Esophagus squamous epithelium (tissue), 4 donors: ENCODE data around the gene ATRNL1.

Experiments
- POLR2A ChIP-seq, 4 donors: fragments of 450-650 bp; IDR thresholded peaks; one replicate each; pipeline ENCODE4 v1.6.1; 2017; ENCODE audit warnings: antibody characterized with exemption in 4 of 4, mild to moderate bottlenecking in 4 of 4, moderate library complexity in 3 of 4
- TF ChIP-seq, protein P1 (sequence below), 6 experiments: fragments of 450-650 bp in 4 of 6; fragments of 200-600 bp in 2 of 6; sonication (generic) in 2 of 6; IDR thresholded peaks; one replicate each; pipeline ENCODE4 v1.5.1; 2016 to 2019; ENCODE audit warnings: antibody characterized with exemption in 6 of 6, mild to moderate bottlenecking in 4 of 6, moderate library complexity in 4 of 6

GRCh38 chr10:115971921-115972320, 878.8 kb downstream of the ATRNL1 start:
- TF ChIP-seq, protein P1, sequence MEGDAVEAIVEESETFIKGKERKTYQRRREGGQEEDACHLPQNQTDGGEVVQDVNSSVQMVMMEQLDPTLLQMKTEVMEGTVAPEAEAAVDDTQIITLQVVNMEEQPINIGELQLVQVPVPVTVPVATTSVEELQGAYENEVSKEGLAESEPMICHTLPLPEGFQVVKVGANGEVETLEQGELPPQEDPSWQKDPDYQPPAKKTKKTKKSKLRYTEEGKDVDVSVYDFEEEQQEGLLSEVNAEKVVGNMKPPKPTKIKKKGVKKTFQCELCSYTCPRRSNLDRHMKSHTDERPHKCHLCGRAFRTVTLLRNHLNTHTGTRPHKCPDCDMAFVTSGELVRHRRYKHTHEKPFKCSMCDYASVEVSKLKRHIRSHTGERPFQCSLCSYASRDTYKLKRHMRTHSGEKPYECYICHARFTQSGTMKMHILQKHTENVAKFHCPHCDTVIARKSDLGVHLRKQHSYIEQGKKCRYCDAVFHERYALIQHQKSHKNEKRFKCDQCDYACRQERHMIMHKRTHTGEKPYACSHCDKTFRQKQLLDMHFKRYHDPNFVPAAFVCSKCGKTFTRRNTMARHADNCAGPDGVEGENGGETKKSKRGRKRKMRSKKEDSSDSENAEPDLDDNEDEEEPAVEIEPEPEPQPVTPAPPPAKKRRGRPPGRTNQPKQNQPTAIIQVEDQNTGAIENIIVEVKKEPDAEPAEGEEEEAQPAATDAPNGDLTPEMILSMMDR (IDR thresholded peaks at IDR 0.05), result no peak
- no peak for TF ChIP-seq POLR2A (IDR thresholded peaks at IDR 0.05)
